Muscle of leg (tissue), 11 donors: ENCODE data around the gene PITRM1. TPM values are rescaled to one million over a fixed set of nuclear protein-coding genes. Genes with fewer than 3 reads are reported as not detected.

Source experiments
- DNase-seq: peaks from one replicate; pipeline ENCODE4 v3.0.0; 2013
- H3K27ac ChIP-seq: one replicate; pipeline ENCODE4 v1.5.1; 2013; ENCODE audit warnings: mild to moderate bottlenecking, low read length, control low read depth
- H3K27me3 ChIP-seq: one replicate; pipeline ENCODE4 v1.6.1; 2013; ENCODE audit warnings: low read length; ENCODE audit not compliant: control insufficient read depth, insufficient read depth
- H3K36me3 ChIP-seq: one replicate; pipeline ENCODE4 v1.6.1; 2013; ENCODE audit warnings: low read length; ENCODE audit not compliant: control insufficient read depth, insufficient read depth
- H3K4me1 ChIP-seq: one replicate; pipeline ENCODE4 v1.6.1; 2013; ENCODE audit warnings: low read length; ENCODE audit not compliant: control insufficient read depth, insufficient read depth
- H3K4me3 ChIP-seq: one replicate; pipeline ENCODE4 v1.5.1; 2013; ENCODE audit warnings: low read length, control low read depth
- H3K9me3 ChIP-seq: replicated peaks from 2 replicates; pipeline ENCODE4 v1.6.1; 2013; ENCODE audit warnings: low read depth, low read length; ENCODE audit not compliant: control insufficient read depth
- WGBS: methylation state at CpG from one replicate; pipeline ENCODE4 v1.1.5; 2013; ENCODE audit warnings: missing lambda C conversion rate; ENCODE audit not compliant: insufficient coverage; 5-methylcytosine and 5-hydroxymethylcytosine counted together
- polyA plus RNA-seq, 8 donors: library from polyadenylated mRNA; unstranded; fragments of 120-200 nt; gene quantifications; one replicate each; pipeline versions ENCODE4 v1.2.1 to v1.2.3, GENCODE V29; 2013; ENCODE audit warnings: inconsistent platforms in 1 of 8, low replicate concordance in 1 of 8; ENCODE audit not compliant: insufficient read length in 8 of 8, insufficient read depth in 1 of 8
- total RNA-seq: library from RNA; stranded (reverse); fragments of 120-200 nt; gene quantifications from one replicate; pipeline ENCODE4 v1.2.4, GENCODE V29; 2013

The PITRM1 gene
- total and polyA plus RNA-seq, 9 donors: 44.0 to 69.8 (median 55.2) TPM

GRCh38 chr10:3142146-3142875 is 30.3 kb downstream of the PITRM1 start:
- H3K9me3 ChIP-seq: no peaks in the 10 kb centered on the region
- H3K4me1 ChIP-seq: peaks cover 24% of the 10 kb centered on the region
- no peaks in the 10 kb centered on the region for H3K27me3 ChIP-seq
- H3K4me3 ChIP-seq: no peak overlapping the region
- DNase-seq: peak; percentile 68
- WGBS: 47% methylated on average over 9 of the region's 14 CpGs
- peak overlapping the region; percentile 67 for H3K27ac ChIP-seq
- H3K36me3 ChIP-seq: peaks cover 88% of the 10 kb centered on the region

GRCh38 chr10:3141351-3142005 is 31.1 kb downstream of the PITRM1 start:
- DNase-seq: no peak
- no peaks in the 10 kb centered on the region for H3K27me3 ChIP-seq
- H3K36me3 ChIP-seq: peaks cover 85% of the 10 kb centered on the region
- peaks cover 32% of the 10 kb centered on the region for H3K4me1 ChIP-seq
- H3K27ac ChIP-seq: peak overlapping the region; percentile 72
- H3K4me3 ChIP-seq: no peak overlapping the region
- no peaks in the 10 kb centered on the region for H3K9me3 ChIP-seq
- 42% methylated on average over 7 of the region's 21 CpGs for WGBS

GRCh38 chr10:3140280-3140679 is 32.3 kb downstream of the PITRM1 start:
- Histone ChIP-seq H3K4me3 (no peak overlapping the region), H3K36me3 (peaks cover 84% of the 10 kb centered on the region), H3K27ac (no peak overlapping the region), H3K4me1 (peaks cover 44% of the 10 kb centered on the region), H3K27me3 (no peaks in the 10 kb centered on the region), H3K9me3 (no peaks in the 10 kb centered on the region)
- WGBS: 81% methylated on average over 3 of the region's 9 CpGs
- DNase-seq: peak; percentile 56

- Histone ChIP-seq H3K4me3 (no peak overlapping the region), H3K27ac (no peak overlapping the region), H3K36me3 (peaks cover 84% of the 10 kb centered on the region), H3K27me3 (no peaks in the 10 kb centered on the region), H3K4me1 (peaks cover 45% of the 10 kb centered on the region), H3K9me3 (no peaks in the 10 kb centered on the region)
- DNase-seq: no peak
- 77% methylated on average over 5 of the region's 10 CpGs for WGBS
Observed at GRCh38 chr10:3139216-3139910, 33.2 kb downstream of the PITRM1 start.

GRCh38 chr10:3137958-3138726 is 34.4 kb downstream of the PITRM1 start:
- Histone ChIP-seq H3K4me1 (peaks cover 45% of the 10 kb centered on the region), H3K9me3 (no peaks in the 10 kb centered on the region), H3K27ac (peak overlapping the region; percentile 82), H3K36me3 (peaks cover 80% of the 10 kb centered on the region), H3K27me3 (no peaks in the 10 kb centered on the region), H3K4me3 (no peak overlapping the region)
- no peak for DNase-seq
- 92% methylated on average over 39 of the region's 41 CpGs for WGBS

- Histone ChIP-seq H3K9me3 (no peaks in the 10 kb centered on the region), H3K27ac (peak overlapping the region; percentile 82), H3K36me3 (peaks cover 80% of the 10 kb centered on the region), H3K27me3 (no peaks in the 10 kb centered on the region), H3K4me1 (peaks cover 40% of the 10 kb centered on the region), H3K4me3 (no peak overlapping the region)
- DNase-seq: peak; percentile 98
- 16% methylated on average over 19 of the region's 21 CpGs for WGBS
Observed at GRCh38 chr10:3136763-3137611, 35.6 kb downstream of the PITRM1 start.

GRCh38 chr10:3136336-3136735 is 36.2 kb downstream of the PITRM1 start:
- Histone ChIP-seq H3K27ac (peak overlapping the region; percentile 82), H3K36me3 (peaks cover 81% of the 10 kb centered on the region), H3K9me3 (no peaks in the 10 kb centered on the region), H3K4me3 (no peak overlapping the region), H3K27me3 (no peaks in the 10 kb centered on the region), H3K4me1 (peaks cover 36% of the 10 kb centered on the region)
- WGBS: 39% methylated on average over 9 of the region's 14 CpGs
- DNase-seq: peak; percentile 92

- Histone ChIP-seq H3K4me3 (no peak overlapping the region), H3K9me3 (no peaks in the 10 kb centered on the region), H3K36me3 (peaks cover 77% of the 10 kb centered on the region), H3K4me1 (peaks cover 36% of the 10 kb centered on the region), H3K27ac (peak overlapping the region; percentile 59), H3K27me3 (no peaks in the 10 kb centered on the region)
- no CpG with 5 or more reads among the region's 3 CpGs for whole genome bisulfite sequencing
- DNase-seq: no peak
Observed at GRCh38 chr10:3135006-3135405, 37.6 kb downstream of the PITRM1 start.

GRCh38 chr10:3133948-3134347 is 38.6 kb downstream of the PITRM1 start:
- no peak overlapping the region for H3K4me3 ChIP-seq
- H3K4me1 ChIP-seq: peaks cover 36% of the 10 kb centered on the region
- H3K27me3 ChIP-seq: no peaks in the 10 kb centered on the region
- peaks cover 71% of the 10 kb centered on the region for H3K36me3 ChIP-seq
- H3K27ac ChIP-seq: no peak overlapping the region
- H3K9me3 ChIP-seq: no peaks in the 10 kb centered on the region
- DNase-seq: no peak
- 100% methylated on average over 1 of the region's 5 CpGs for WGBS
